Pancreas (tissue), 10 donors: Measurements from ENCODE around the gene CCDC110. TPM values are rescaled to one million over a fixed set of nuclear protein-coding genes. Genes with fewer than 3 reads are reported as not detected.
A peak's percentile ranks its signal among the peaks of the same experiment; 100 is the strongest.

Experiments
- ATAC-seq, 4 donors: fragments of 200-7000 bp; cut with Tn5 transposase; one replicate each; pipeline versions ENCODE4 v1.8.0 to v1.9.1; 2020; ENCODE audit warnings: mild to moderate bottlenecking in 4 of 4, moderate library complexity in 4 of 4
- DNase-seq, 6 donors: peaks; one replicate each; pipeline ENCODE4 v3.0.0-alpha.2; 2020
- FAIRE-seq: peaks from 2 replicates; lab custom pipeline; 2012; peaks lifted over from hg19 to GRCh38; lab: Jason Lieb, UNC
- H3K27ac ChIP-seq, 4 donors: fragments of 200-600 bp; sonication (generic); 1 replicate in 3 of 4; 2 replicates in 1 of 4; pipeline versions ENCODE4 v1.5.0 to v1.8.0; 2020
- H3K27me3 ChIP-seq, 4 donors: fragments of 200-600 bp; one replicate each; pipeline ENCODE4 v1.8.0; 2021
- H3K36me3 ChIP-seq, 3 donors: fragments of 200-600 bp; sonication (generic) in 1 of 3; one replicate each; pipeline versions ENCODE4 v1.5.0 to v1.8.0; 2020 to 2021
- H3K4me1 ChIP-seq, 3 donors: fragments of 200-600 bp; one replicate each; pipeline ENCODE4 v1.8.0; 2021
- H3K4me3 ChIP-seq, 4 donors: fragments of 200-600 bp; sonication (generic) in 2 of 4; one replicate each; pipeline versions ENCODE4 v1.5.0 to v1.8.0; 2020 to 2021
- H3K9me3 ChIP-seq, 4 donors: fragments of 200-600 bp; one replicate each; pipeline ENCODE4 v1.8.0; 2021
- CTCF ChIP-seq, 4 donors: fragments of 200-600 bp; sonication (generic) in 3 of 4; IDR thresholded peaks; one replicate each; pipeline versions ENCODE4 v1.5.0 to v1.8.0; 2021; ENCODE audit warnings: antibody characterized with exemption in 4 of 4
- WGBS, 2 donors: extraction: QIAGEN DNeasy Blood & Tissue Kit; methylation state at CpG; one replicate each; pipeline ENCODE4 v1.1.7; 2013; 5-methylcytosine and 5-hydroxymethylcytosine counted together
- intact Hi-C, 3 donors: fragments of 100-400 bp; cut with DNase I; formaldehyde crosslinking; loops; one replicate each; pipeline versions ENCODE4 v1.11.1 to v1.14.2; 2022
- polyA plus RNA-seq, 2 donors: library from polyadenylated mRNA; stranded (reverse); fragments of 200-250 nt; gene quantifications; one replicate each; pipeline ENCODE4 v1.2.3, GENCODE V29; 2013
- total RNA-seq, 6 donors: library from RNA; stranded (reverse); fragmentation: NEBNext Ultra II Directional in 4 of 6; extraction: Animal tissue kit (Norgen Biotek cat#: 25700) in 4 of 6; gene quantifications; one replicate each; pipeline versions ENCODE4 v1.2.1 to v1.2.4, GENCODE V29; 2021 to 2023
- donor health status: healthy with polysubstance abuse.
- donor health status: DM: no; HTN: no; CAD: no; lungs with moderate emphysema.
- donor health status: DM: no; HTN: no; CAD: no.
- donor health status: control.
- donor health status: control.
- donor health status: Bipolar disorder and iron deficiency.
- donor health status: DM: yes; HTN: yes; CAD: no.
- donor health status: DM: no; HTN: no; CAD: no.
- donor health status: DM: no; HTN: no; CAD: no.
- donor health status: DM: yes; HTN: yes; CAD: no.

CCDC110 gene
- total and polyA plus RNA-seq, 8 donors = 4.1 to 25.8 (median 14.9) TPM

GRCh38 chr4:185508181-185508580 lies 36.6 kb upstream of the CCDC110 start:
- no peak for FAIRE-seq
- WGBS, 2 donors = 61 to 65% methylated on average over 4 of the region's 4 CpGs

DNA sequence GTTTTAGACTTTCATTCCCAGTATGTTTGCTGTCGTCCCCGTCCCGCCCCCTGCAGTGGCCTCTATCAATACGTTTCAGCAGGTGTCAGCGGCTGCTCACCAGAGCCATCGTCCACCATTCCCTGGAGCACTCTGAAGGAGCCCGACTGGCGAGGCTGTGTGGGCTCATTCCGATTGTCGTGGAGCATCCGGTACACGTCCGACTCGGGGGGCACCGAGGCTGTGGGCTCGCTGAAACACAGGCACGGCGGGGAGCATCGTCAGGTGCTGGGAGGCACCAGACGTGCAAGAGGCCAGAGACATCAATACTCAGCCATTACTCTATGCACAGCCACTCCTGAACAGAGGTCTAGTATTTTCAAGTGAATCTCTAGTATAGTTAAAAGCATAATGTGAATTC lies 34.9 kb upstream of the CCDC110 start:
- intact Hi-C loops = no loop called here
- Histone ChIP-seq H3K27ac (no peak overlapping the region), H3K36me3 (no peaks in the 10 kb centered on the region), H3K27me3 (no peaks in the 10 kb centered on the region), H3K4me3 (no peak overlapping the region), H3K9me3 (no peaks in the 10 kb centered on the region), H3K4me1 (no peaks in the 10 kb centered on the region)
- TF ChIP-seq CTCF (IDR thresholded peaks at IDR 0.05) = no peak
- 89 to 93% methylated on average over 20 of the region's 20 CpGs for WGBS, 2 donors
- ATAC-seq (no peak), FAIRE-seq (no peak), DNase-seq (no peak)

More at GRCh38 chr4:185508181-185508580, 36.6 kb upstream of the CCDC110 start:
- no peak overlapping the region for H3K27ac ChIP-seq
- intact Hi-C loops = no loop called here
- H3K36me3 ChIP-seq = no peaks in the 10 kb centered on the region
- H3K4me3 ChIP-seq = no peak overlapping the region
- ATAC-seq (peak; percentile 44 to 82 (median 63)), DNase-seq (no peak)
- H3K4me1 ChIP-seq = peaks cover 0 to under 1% (median 0%) of the 10 kb centered on the region in 3 donors
- H3K9me3 ChIP-seq = no peaks in the 10 kb centered on the region
- H3K27me3 ChIP-seq = no peaks in the 10 kb centered on the region
- no peak for TF ChIP-seq CTCF (IDR thresholded peaks at IDR 0.05)

GRCh38 chr4:185504098-185505047 lies 32.8 kb upstream of the CCDC110 start:
- Histone ChIP-seq H3K4me3 (no peak overlapping the region), H3K27ac (no peak overlapping the region), H3K9me3 (no peaks in the 10 kb centered on the region), H3K36me3 (no peaks in the 10 kb centered on the region), H3K27me3 (no peaks in the 10 kb centered on the region), H3K4me1 (no peaks in the 10 kb centered on the region)
- intact Hi-C loops = no loop called here
- DNase-seq = no peak
- FAIRE-seq = no peak
- 84 to 85% methylated on average over 21 of the region's 21 CpGs for WGBS, 2 donors
- ATAC-seq = peak in 3 of 4 donors; percentile 21 to 54 (median 37)
- TF ChIP-seq CTCF (IDR thresholded peaks at IDR 0.05) = no peak

GRCh38 chr4:185502386-185502785 lies 30.9 kb upstream of the CCDC110 start:
- 86 to 88% methylated on average over 11 of the region's 11 CpGs for WGBS, 2 donors
- no peaks in the 10 kb centered on the region for H3K9me3 ChIP-seq
- H3K4me3 ChIP-seq = no peak overlapping the region
- H3K4me1 ChIP-seq = peaks cover 0 to 5% (median 0%) of the 10 kb centered on the region in 3 donors
- intact Hi-C loops = no loop called here
- no peaks in the 10 kb centered on the region for H3K27me3 ChIP-seq
- DNase-seq (no peak), FAIRE-seq (no peak), ATAC-seq (no peak)
- H3K36me3 ChIP-seq = no peaks in the 10 kb centered on the region
- no peak overlapping the region for H3K27ac ChIP-seq
- no peak for TF ChIP-seq CTCF (IDR thresholded peaks at IDR 0.05)

- FAIRE-seq = no peak
- Histone ChIP-seq H3K27me3 (no peaks in the 10 kb centered on the region), H3K27ac (no peak overlapping the region), H3K4me3 (no peak overlapping the region), H3K36me3 (no peaks in the 10 kb centered on the region), H3K4me1 (peaks cover 0 to 5% (median 0%) of the 10 kb centered on the region in 3 donors), H3K9me3 (no peaks in the 10 kb centered on the region)
- DNase-seq = no peak
- WGBS, 2 donors = 20 to 21% methylated on average over 1 of the region's 1 CpG
- no peak for ATAC-seq
- intact Hi-C loops = no loop called here
- TF ChIP-seq CTCF (IDR thresholded peaks at IDR 0.05) = no peak
Measured at GRCh38 chr4:185500576-185500975, 29.0 kb upstream of the CCDC110 start.
